Ectodermal cell (in vitro differentiated cells): ENCODE measurements around the gene SLIT3.

Source experiments
- H3K27ac ChIP-seq: 2 replicates; pipeline ENCODE4 v1.7.0; 2013; ENCODE audit warnings: mild to moderate bottlenecking, low read depth, low read length; ENCODE audit not compliant: insufficient read depth, poor library complexity, severe bottlenecking
- H3K27me3 ChIP-seq: 2 replicates; pipeline ENCODE4 v1.7.0; 2013; ENCODE audit warnings: mild to moderate bottlenecking, low read length; ENCODE audit not compliant: insufficient read depth, control insufficient read depth, poor library complexity, severe bottlenecking
- H3K36me3 ChIP-seq: one replicate; pipeline ENCODE4 v1.7.0; 2013; ENCODE audit warnings: low read length; ENCODE audit not compliant: control insufficient read depth, insufficient read depth
- H3K4me1 ChIP-seq: one replicate; pipeline ENCODE4 v1.7.0; 2013; ENCODE audit warnings: low read length; ENCODE audit not compliant: control insufficient read depth, insufficient read depth
- H3K4me3 ChIP-seq: 2 replicates; pipeline ENCODE4 v1.7.0; 2013; ENCODE audit warnings: low read depth, low read length, control low read depth; ENCODE audit not compliant: insufficient read depth
- H3K9me3 ChIP-seq: 2 replicates; pipeline ENCODE4 v1.7.0; 2013; ENCODE audit warnings: mild to moderate bottlenecking, low read length, moderate library complexity; ENCODE audit not compliant: control insufficient read depth
- whole genome bisulfite sequencing, 2 experiments: methylation state at CpG; one replicate each; pipeline ENCODE4 v1.1.7; 2013; ENCODE audit warnings: missing lambda C conversion rate in 2 of 2; 5-methylcytosine and 5-hydroxymethylcytosine counted together

Gene SLIT3

GRCh38 chr5:168987543-168988300 is 313.2 kb downstream of the SLIT3 start:
- H3K9me3 ChIP-seq: no peaks in the 10 kb centered on the region
- H3K27ac ChIP-seq: no peak overlapping the region
- WGBS, 2 experiments: 49 to 51% methylated on average over 11 of the region's 11 CpGs
- H3K27me3 ChIP-seq: no peaks in the 10 kb centered on the region
- H3K4me1 ChIP-seq: peaks cover 4% of the 10 kb centered on the region
- no peak overlapping the region for H3K4me3 ChIP-seq
- H3K36me3 ChIP-seq: no peaks in the 10 kb centered on the region

- no peaks in the 10 kb centered on the region for H3K36me3 ChIP-seq
- H3K27me3 ChIP-seq: no peaks in the 10 kb centered on the region
- WGBS, 2 experiments: 69% methylated on average over 5 of the region's 5 CpGs
- no peak overlapping the region for H3K27ac ChIP-seq
- H3K4me3 ChIP-seq: no peak overlapping the region
- H3K4me1 ChIP-seq: no peaks in the 10 kb centered on the region
- no peaks in the 10 kb centered on the region for H3K9me3 ChIP-seq
Observed at GRCh38 chr5:168985454-168985853, 315.5 kb downstream of the SLIT3 start.

- 45 to 55% methylated on average over 5 of the region's 5 CpGs for WGBS, 2 experiments
- no peaks in the 10 kb centered on the region for H3K4me1 ChIP-seq
- no peaks in the 10 kb centered on the region for H3K36me3 ChIP-seq
- no peak overlapping the region for H3K4me3 ChIP-seq
- no peak overlapping the region for H3K27ac ChIP-seq
- H3K9me3 ChIP-seq: no peaks in the 10 kb centered on the region
- no peaks in the 10 kb centered on the region for H3K27me3 ChIP-seq
Observed at GRCh38 chr5:168984135-168984675, 316.7 kb downstream of the SLIT3 start.

- peaks cover 7% of the 10 kb centered on the region for H3K4me1 ChIP-seq
- no peaks in the 10 kb centered on the region for H3K27me3 ChIP-seq
- no peaks in the 10 kb centered on the region for H3K9me3 ChIP-seq
- no peaks in the 10 kb centered on the region for H3K36me3 ChIP-seq
- no peak overlapping the region for H3K27ac ChIP-seq
- WGBS, 2 experiments: 94% methylated on average over 5 of the region's 5 CpGs
- no peak overlapping the region for H3K4me3 ChIP-seq
Observed at GRCh38 chr5:168979135-168979534, 321.8 kb downstream of the SLIT3 start.

GRCh38 chr5:168978500-168978899 is 322.4 kb downstream of the SLIT3 start:
- Histone ChIP-seq H3K27me3 (no peaks in the 10 kb centered on the region), H3K4me1 (peaks cover 7% of the 10 kb centered on the region), H3K36me3 (no peaks in the 10 kb centered on the region), H3K9me3 (no peaks in the 10 kb centered on the region), H3K4me3 (no peak overlapping the region), H3K27ac (no peak overlapping the region)
- WGBS, 2 experiments: 100% methylated on average over 1 of the region's 1 CpG

GRCh38 chr5:168978015-168978414 is 322.9 kb downstream of the SLIT3 start:
- WGBS, 2 experiments: 91 to 96% methylated on average over 2 to 3 of the region's 3 CpGs
- Histone ChIP-seq H3K36me3 (no peaks in the 10 kb centered on the region), H3K27me3 (no peaks in the 10 kb centered on the region), H3K4me1 (peaks cover 7% of the 10 kb centered on the region), H3K9me3 (no peaks in the 10 kb centered on the region), H3K4me3 (no peak overlapping the region), H3K27ac (no peak overlapping the region)

- Histone ChIP-seq H3K36me3 (no peaks in the 10 kb centered on the region), H3K4me1 (peaks cover 7% of the 10 kb centered on the region), H3K4me3 (no peak overlapping the region), H3K27me3 (no peaks in the 10 kb centered on the region), H3K9me3 (no peaks in the 10 kb centered on the region), H3K27ac (no peak overlapping the region)
- 90 to 100% methylated on average over 1 to 3 of the region's 3 CpGs for WGBS, 2 experiments
Observed at GRCh38 chr5:168976311-168976970, 324.5 kb downstream of the SLIT3 start.

- H3K9me3 ChIP-seq: no peaks in the 10 kb centered on the region
- H3K27me3 ChIP-seq: no peaks in the 10 kb centered on the region
- WGBS, 2 experiments: 90 to 93% methylated on average over 1 to 2 of the region's 3 CpGs
- H3K4me3 ChIP-seq: no peak overlapping the region
- peaks cover 7% of the 10 kb centered on the region for H3K4me1 ChIP-seq
- H3K36me3 ChIP-seq: no peaks in the 10 kb centered on the region
- H3K27ac ChIP-seq: no peak overlapping the region
Observed at GRCh38 chr5:168975331-168975730, 325.6 kb downstream of the SLIT3 start.

GRCh38 chr5:168974082-168974481 is 326.9 kb downstream of the SLIT3 start:
- WGBS, 2 experiments: 94 to 95% methylated on average over 2 of the region's 2 CpGs
- Histone ChIP-seq H3K9me3 (no peaks in the 10 kb centered on the region), H3K4me1 (peaks cover 7% of the 10 kb centered on the region), H3K36me3 (no peaks in the 10 kb centered on the region), H3K27me3 (no peaks in the 10 kb centered on the region), H3K27ac (no peak overlapping the region), H3K4me3 (no peak overlapping the region)

- peaks cover 7% of the 10 kb centered on the region for H3K4me1 ChIP-seq
- H3K9me3 ChIP-seq: no peaks in the 10 kb centered on the region
- H3K27ac ChIP-seq: no peak overlapping the region
- no peaks in the 10 kb centered on the region for H3K27me3 ChIP-seq
- H3K4me3 ChIP-seq: no peak overlapping the region
- 92 to 94% methylated on average over 3 of the region's 3 CpGs for WGBS, 2 experiments
- H3K36me3 ChIP-seq: no peaks in the 10 kb centered on the region
Observed at GRCh38 chr5:168972731-168973130, 328.2 kb downstream of the SLIT3 start.
